Ishikawa (cell line): Measurements from ENCODE around the gene ARPC2.

Source experiments
- CEBPB ChIP-seq: IDR thresholded peaks from 2 replicates; pipeline ENCODE4 v1.6.1; 2012
- CREB1 ChIP-seq: IDR thresholded peaks from 2 replicates; pipeline ENCODE4 v1.6.1; 2012; ENCODE audit warnings: low read depth
- EGR1 ChIP-seq: IDR thresholded peaks from 2 replicates; pipeline ENCODE4 v1.6.1; 2012
- EP300 ChIP-seq: IDR thresholded peaks from 2 replicates; pipeline ENCODE4 v1.6.1; 2012; ENCODE audit warnings: borderline replicate concordance
- FOXM1 ChIP-seq: IDR thresholded peaks from 2 replicates; pipeline ENCODE4 v1.6.1; 2012; ENCODE audit warnings: low read depth, borderline replicate concordance
- NFIC ChIP-seq: IDR thresholded peaks from 2 replicates; pipeline ENCODE4 v1.6.1; 2012
- RAD21 ChIP-seq: IDR thresholded peaks from 2 replicates; pipeline ENCODE4 v1.6.1; 2012; ENCODE audit warnings: low read depth
- REST ChIP-seq: IDR thresholded peaks from 2 replicates; pipeline ENCODE4 v1.6.1; 2012; ENCODE audit warnings: low read depth, mild to moderate bottlenecking
- TAF1 ChIP-seq: IDR thresholded peaks from 2 replicates; pipeline ENCODE4 v1.6.1; 2012; ENCODE audit warnings: low read depth, mild to moderate bottlenecking
- TCF12 ChIP-seq: IDR thresholded peaks from 2 replicates; pipeline ENCODE4 v1.6.1; 2012; ENCODE audit warnings: low read depth
- TEAD4 ChIP-seq: IDR thresholded peaks from 2 replicates; pipeline ENCODE4 v1.6.1; 2012
- YY1 ChIP-seq: IDR thresholded peaks from 2 replicates; pipeline ENCODE4 v1.6.1; 2012; ENCODE audit warnings: low read depth
- ZBTB7A ChIP-seq: IDR thresholded peaks from 2 replicates; pipeline ENCODE4 v1.6.1; 2012; ENCODE audit warnings: low read depth
- TF ChIP-seq, protein P1 (sequence below): IDR thresholded peaks from 2 replicates; pipeline ENCODE4 v1.6.1; 2012
- TF ChIP-seq, protein P2 (sequence below): IDR thresholded peaks from 2 replicates; pipeline ENCODE4 v1.6.1; 2012

Gene ARPC2

GRCh38 chr2:218266316-218266979 lies 49.5 kb downstream of the ARPC2 start:
- TF ChIP-seq FOXM1 = no peak
- TF ChIP-seq ZBTB7A = no peak
- TF ChIP-seq NFIC = no peak
- TF ChIP-seq, protein P1, sequence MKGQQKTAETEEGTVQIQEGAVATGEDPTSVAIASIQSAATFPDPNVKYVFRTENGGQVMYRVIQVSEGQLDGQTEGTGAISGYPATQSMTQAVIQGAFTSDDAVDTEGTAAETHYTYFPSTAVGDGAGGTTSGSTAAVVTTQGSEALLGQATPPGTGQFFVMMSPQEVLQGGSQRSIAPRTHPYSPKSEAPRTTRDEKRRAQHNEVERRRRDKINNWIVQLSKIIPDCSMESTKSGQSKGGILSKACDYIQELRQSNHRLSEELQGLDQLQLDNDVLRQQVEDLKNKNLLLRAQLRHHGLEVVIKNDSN = no peak

DNA sequence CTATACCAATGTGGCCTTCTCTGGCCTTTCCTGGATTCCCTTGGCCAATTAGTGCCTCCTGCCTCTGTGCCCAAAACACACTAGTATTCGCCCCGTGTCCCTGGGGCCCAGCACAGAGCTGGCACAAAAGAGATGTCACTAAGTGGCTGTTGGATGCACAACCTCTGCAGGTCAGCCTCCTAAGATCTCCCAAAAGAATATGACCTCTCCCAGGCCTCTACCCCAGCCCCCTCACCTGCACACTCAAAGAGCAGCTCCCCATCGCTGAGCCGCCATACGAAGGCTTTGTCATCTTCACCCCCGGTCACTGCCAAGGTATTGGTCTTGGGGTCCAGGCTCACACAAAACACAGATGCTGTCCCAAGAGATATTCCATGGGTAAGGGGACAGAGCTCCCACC lies 50.3 kb downstream of the ARPC2 start:
- TF ChIP-seq YY1 (no peak), EGR1 (no peak), REST (no peak)
- TF ChIP-seq, protein P2, sequence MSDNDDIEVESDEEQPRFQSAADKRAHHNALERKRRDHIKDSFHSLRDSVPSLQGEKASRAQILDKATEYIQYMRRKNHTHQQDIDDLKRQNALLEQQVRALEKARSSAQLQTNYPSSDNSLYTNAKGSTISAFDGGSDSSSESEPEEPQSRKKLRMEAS = no peak

GRCh38 chr2:218269900-218270720 lies 53.1 kb downstream of the ARPC2 start, which contains the start of the genes AAMP and PNKD:
Gene AAMP (minus strand): TSS chr2:218270137. CDS start chr2:218270086, 51 bp downstream.
Gene PNKD (plus strand): TSS chr2:218270519. CDS start chr2:218270536, 17 bp downstream.
- TF ChIP-seq TCF12 = 0 out of 2 replicates have a peak, but pooled peaks have one; percentile 73
- TF ChIP-seq CEBPB = 0 out of 2 replicates have a peak, but pooled peaks have one; percentile 21
- TF ChIP-seq NFIC = peak; percentile 54
- TF ChIP-seq YY1 = peak; percentile 93
- TF ChIP-seq ZBTB7A = peak; percentile 50; the same call in 1 of the 2 replicates
- peak; percentile 85 for TF ChIP-seq TAF1
- TF ChIP-seq CREB1 = peak; percentile 64; the same call in 1 of the 2 replicates
- TF ChIP-seq FOXM1 = no peak
- TF ChIP-seq EGR1 = peak; percentile 96
- TF ChIP-seq REST = no peak
- TF ChIP-seq, protein P1 = peak; percentile 63
- no peak for TF ChIP-seq TEAD4
- TF ChIP-seq EP300 = no peak; the same call in 1 of the 2 replicates
- TF ChIP-seq, protein P2 = peak; percentile 50
- no peak for TF ChIP-seq RAD21

GRCh38 chr2:218270721-218271486 lies 53.9 kb downstream of the ARPC2 start:
- no peak for TF ChIP-seq REST
- TF ChIP-seq CREB1 = 0 out of 2 replicates have a peak, but pooled peaks have one; percentile 12
- TF ChIP-seq, protein P2 = no peak
- TF ChIP-seq RAD21 = no peak
- no peak for TF ChIP-seq EP300
